K562 (cell line): ENCODE data around the gene MGAT5. TPM values are rescaled to one million over a fixed set of nuclear protein-coding genes. Genes with fewer than 3 reads are reported as not detected.

Experiments
- ATAC-seq: fragments of 200-7000 bp; cut with Tn5 transposase; 3 replicates; pipeline ENCODE4 v1.9.1; 2020; ENCODE audit warnings: moderate library complexity
- BruUV-seq: library from RNA; stranded (reverse); fragments of 400-500 nt; replicated peaks from 2 replicates; lab custom pipeline; 2021; lab: Mats Ljungman, UMichigan
- CTCF ChIA-PET: fragments of 300-600 bp; formaldehyde crosslinking; extraction: SDS; loops from one replicate; lab custom pipeline; 2021; ENCODE audit warnings: low intra/inter-chr PET ratio; lab: Yijun Ruan, JAX
- POLR2A ChIA-PET: fragments of 300-600, 350-650 bp; sonication (Branson Sonifier 250); formaldehyde crosslinking; extraction: SDS; loops from one replicate; lab custom pipeline; 2021; ENCODE audit warnings: antibody characterized with exemption, inconsistent platforms; lab: Yijun Ruan, JAX
- DNase-seq, 4 experiments: peaks; one replicate each; pipeline versions ENCODE4 v3.0.0 to v3.0.0-alpha.2; 2011 to 2018; ENCODE audit warnings: low spot score in 3 of 4, mixed read lengths in 3 of 4; ENCODE audit errors: extremely low read depth in 1 of 4
- FAIRE-seq: peaks from 2 replicates; lab custom pipeline; 2011; peaks lifted over from hg19 to GRCh38; lab: Jason Lieb, UNC
- H2AFZ ChIP-seq: 2 replicates; pipeline ENCODE4 v1.6.0; 2011; ENCODE audit warnings: low read depth, low read length, control low read depth, inconsistent platforms
- H3K27ac ChIP-seq: fragments of 200-600 bp; 3 replicates; pipeline ENCODE4 v1.8.0; 2011; ENCODE audit warnings: low read depth, mild to moderate bottlenecking, control low read depth, inconsistent platforms, low read length, moderate library complexity, mixed read lengths; ENCODE audit errors: extremely low read depth
- H3K27me3 ChIP-seq, 2 experiments: fragments of 300-600 bp in 1 of 2; 2 replicates in 1 of 2; 3 replicates in 1 of 2; pipeline versions ENCODE4 v1.6.0 to v1.8.0; 2011; ENCODE audit warnings: inconsistent platforms in 2 of 2, low read length in 2 of 2, mild to moderate bottlenecking in 1 of 2, mixed read lengths in 1 of 2, moderate library complexity in 1 of 2; ENCODE audit not compliant: control insufficient read depth in 2 of 2, insufficient read depth in 2 of 2
- H3K36me3 ChIP-seq: fragments of 300-600 bp; 3 replicates; pipeline ENCODE4 v1.8.0; 2011; ENCODE audit warnings: mild to moderate bottlenecking, low read length, inconsistent platforms; ENCODE audit not compliant: control insufficient read depth, insufficient read depth
- H3K4me1 ChIP-seq, 2 experiments: fragments of 200-600 bp in 1 of 2; replicated peaks in 1 of 2; 2 replicates in 1 of 2; 3 replicates in 1 of 2; pipeline versions ENCODE4 v1.5.1 to v1.8.0; 2011; ENCODE audit warnings: inconsistent platforms in 2 of 2, low read length in 2 of 2, mild to moderate bottlenecking in 1 of 2, mixed read lengths in 1 of 2, moderate library complexity in 1 of 2; ENCODE audit not compliant: control insufficient read depth in 2 of 2, insufficient read depth in 2 of 2
- H3K4me2 ChIP-seq: 2 replicates; pipeline ENCODE4 v1.6.1; 2011; ENCODE audit warnings: low read length, control low read depth, inconsistent platforms, mixed read lengths; ENCODE audit not compliant: insufficient read depth
- H3K4me3 ChIP-seq: fragments of 200-600 bp; sonication (generic), shearing (Covaris generic); 2 replicates; pipeline ENCODE4 v1.5.1; 2016; ENCODE audit warnings: control low read depth, inconsistent platforms
- H3K79me2 ChIP-seq: fragments of 200-600 bp; 3 replicates; pipeline ENCODE4 v1.8.0; 2011; ENCODE audit warnings: low read length, inconsistent platforms; ENCODE audit not compliant: control insufficient read depth, insufficient read depth
- H3K9ac ChIP-seq, 2 experiments: 2 replicates each; pipeline versions ENCODE4 v1.6.0 to v1.6.1; 2011; ENCODE audit warnings: low read depth in 2 of 2, low read length in 2 of 2, control low read depth in 1 of 2, inconsistent platforms in 1 of 2, mild to moderate bottlenecking in 1 of 2, mixed read lengths in 1 of 2; ENCODE audit not compliant: insufficient read depth in 1 of 2
- H3K9me1 ChIP-seq: one replicate; pipeline ENCODE4 v1.6.0; 2011; ENCODE audit warnings: inconsistent platforms, mild to moderate bottlenecking, low read length, moderate library complexity; ENCODE audit not compliant: control insufficient read depth, insufficient read depth
- H3K9me3 ChIP-seq: replicated peaks from 2 replicates; pipeline ENCODE4 v1.5.1; 2011; ENCODE audit warnings: low read depth, low read length, inconsistent platforms; ENCODE audit not compliant: control insufficient read depth, insufficient read depth
- H4K20me1 ChIP-seq: replicated peaks from 2 replicates; pipeline ENCODE4 v1.6.1; 2011; ENCODE audit warnings: low read length, inconsistent platforms, mixed read lengths; ENCODE audit not compliant: control insufficient read depth, insufficient read depth
- ASH1L ChIP-seq: fragments of 450-650 bp; IDR thresholded peaks from 2 replicates; pipeline ENCODE4 v1.6.1; 2018; ENCODE audit warnings: borderline replicate concordance, mild to moderate bottlenecking, low read depth; ENCODE audit not compliant: partially characterized antibody
- EP300 ChIP-seq: IDR thresholded peaks from 2 replicates; pipeline ENCODE4 v1.6.1; 2012; ENCODE audit warnings: low read length, improper control_type of control experiment
- FOXA1 ChIP-seq: fragments of 450-650 bp; IDR thresholded peaks from 2 replicates; pipeline ENCODE4 v1.6.1; 2016; ENCODE audit warnings: mild to moderate bottlenecking, borderline replicate concordance
- GTF2F1 ChIP-seq: IDR thresholded peaks from 2 replicates; pipeline ENCODE4 v1.6.1; 2011; ENCODE audit warnings: low read depth, low read length, improper control_type of control experiment
- KHSRP ChIP-seq: fragments of 450-650 bp; IDR thresholded peaks from 2 replicates; pipeline ENCODE4 v1.6.1; 2017
- NCOA4 ChIP-seq: fragments of 450-650 bp; IDR thresholded peaks from 2 replicates; pipeline ENCODE4 v1.6.1; 2018; ENCODE audit warnings: mild to moderate bottlenecking; ENCODE audit not compliant: partially characterized antibody
- NR4A1 ChIP-seq, 2 experiments: fragments of 250-450 bp in 1 of 2; fragments of 450-650 bp in 1 of 2; sonication (Bioruptor Pico) in 1 of 2; IDR thresholded peaks; 2 replicates each; pipeline versions ENCODE4 v1.4.0 to v1.6.1; 2016 to 2020; ENCODE audit warnings: mild to moderate bottlenecking in 2 of 2, missing compliant biosample characterization in 1 of 2, missing genetic modification characterization in 1 of 2, moderate library complexity in 1 of 2
- PHTF2 ChIP-seq: fragments of 250-450 bp; sonication (Bioruptor Pico); IDR thresholded peaks from 2 replicates; pipeline ENCODE4 v1.5.0; 2021; ENCODE audit warnings: mild to moderate bottlenecking
- ZNF124 ChIP-seq: sonication (generic); formaldehyde crosslinking; IDR thresholded peaks from 2 replicates; pipeline ENCODE4 v1.8.1; 2022; ENCODE audit warnings: missing genetic modification reagents
- WGBS: fragments of 100-300 bp; shearing (Covaris generic); methylation state at CpG from one replicate; pipeline ENCODE4 v1.1.6; 2016; ENCODE audit warnings: low coverage, mixed read lengths; ENCODE audit not compliant: insufficient coverage; ENCODE audit errors: missing lambda C conversion rate; 5-methylcytosine and 5-hydroxymethylcytosine counted together
- in situ Hi-C: fragments of 300-500 bp; cut with MboI; formaldehyde crosslinking; loops from 4 replicates; pipeline ENCODE4 v1.15.0; 2018; ENCODE audit warnings: inconsistent platforms, mixed read lengths
- intact Hi-C: fragments of 100-400 bp; cut with micrococcal nuclease; formaldehyde crosslinking; loops from 2 replicates; pipeline ENCODE4 v1.14.2; 2022
- polyA plus RNA-seq, 8 experiments: library from polyadenylated mRNA; depleted of rRNA in 4 of 8; stranded (reverse) in 5 of 8; unstranded in 3 of 8; fragments of >200 nt; fragmentation: Nextera tagmentation in 2 of 8; fragmentation: Illumina TruSeq in 1 of 8; extraction: Ambion mirVana in 2 of 8; extraction: Trizol in 1 of 8; gene quantifications; 2 replicates each; pipeline versions ENCODE4 v1.2.1 to v1.2.3, GENCODE V29; 2011 to 2014; ENCODE audit warnings: inconsistent platforms in 1 of 8, missing spikeins in 1 of 8
- total RNA-seq, 7 experiments: library from RNA; depleted of rRNA in 6 of 7; stranded (reverse); fragments of >200 nt in 6 of 7; fragmentation: Illumina TruSeq in 2 of 7; extraction: Trizol in 2 of 7; gene quantifications; 2 replicates each; pipeline versions ENCODE4 v1.2.1 to v1.2.3, GENCODE V29; 2011 to 2021; ENCODE audit warnings: low replicate concordance in 1 of 7
- TF ChIP-seq, protein P1 (sequence below): IDR thresholded peaks from 2 replicates; pipeline ENCODE4 v1.6.1; 2012; ENCODE audit warnings: low read depth, low read length, improper control_type of control experiment, borderline replicate concordance
- TF ChIP-seq, protein P2 (sequence below): fragments of 450-650 bp; conservative IDR thresholded peaks from 2 replicates; pipeline ENCODE4 v1.6.1; 2016; ENCODE audit warnings: missing genetic modification characterization, low read depth, mild to moderate bottlenecking, missing compliant biosample characterization, moderate library complexity
- TF ChIP-seq, protein P3 (sequence below), 2 experiments: fragments of 450-650 bp in 1 of 2; sonication (generic) in 1 of 2; formaldehyde crosslinking; conservative IDR thresholded peaks; 2 replicates each; pipeline versions ENCODE4 v1.4.0 to v1.8.1; 2020 to 2022; ENCODE audit warnings: mild to moderate bottlenecking in 1 of 2, missing genetic modification reagents in 1 of 2

Gene MGAT5
- total and polyA plus RNA-seq, 9 of the 15 experiments (the other 6 are each of a cell fraction or from before 2014, with no cell fraction given) = 1.6 to 18.6 (median 11.1) TPM

DNA sequence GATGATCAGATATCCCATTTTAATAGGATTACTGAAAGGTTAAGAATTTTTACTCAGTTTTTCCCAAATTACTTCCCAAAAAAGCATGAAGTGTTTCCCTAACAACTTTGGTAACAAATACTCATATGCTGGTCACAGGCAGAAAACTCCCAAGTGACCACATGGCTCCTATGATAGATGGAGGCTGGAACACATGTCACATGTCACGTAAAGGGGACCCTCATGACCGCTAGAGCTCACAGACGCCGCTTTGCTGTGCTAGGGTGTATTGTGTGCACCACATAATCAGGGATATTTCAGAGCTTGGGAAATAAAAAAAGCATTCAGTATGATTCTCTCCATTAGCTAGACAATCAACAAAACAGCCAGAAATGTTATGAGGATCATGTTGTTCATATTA is 236.7 kb downstream of the MGAT5 start:
- no peak overlapping the region for H3K9ac ChIP-seq
- H3K27ac ChIP-seq = no peak overlapping the region
- no peaks in the 10 kb centered on the region for H4K20me1 ChIP-seq
- TF ChIP-seq, protein P1, sequence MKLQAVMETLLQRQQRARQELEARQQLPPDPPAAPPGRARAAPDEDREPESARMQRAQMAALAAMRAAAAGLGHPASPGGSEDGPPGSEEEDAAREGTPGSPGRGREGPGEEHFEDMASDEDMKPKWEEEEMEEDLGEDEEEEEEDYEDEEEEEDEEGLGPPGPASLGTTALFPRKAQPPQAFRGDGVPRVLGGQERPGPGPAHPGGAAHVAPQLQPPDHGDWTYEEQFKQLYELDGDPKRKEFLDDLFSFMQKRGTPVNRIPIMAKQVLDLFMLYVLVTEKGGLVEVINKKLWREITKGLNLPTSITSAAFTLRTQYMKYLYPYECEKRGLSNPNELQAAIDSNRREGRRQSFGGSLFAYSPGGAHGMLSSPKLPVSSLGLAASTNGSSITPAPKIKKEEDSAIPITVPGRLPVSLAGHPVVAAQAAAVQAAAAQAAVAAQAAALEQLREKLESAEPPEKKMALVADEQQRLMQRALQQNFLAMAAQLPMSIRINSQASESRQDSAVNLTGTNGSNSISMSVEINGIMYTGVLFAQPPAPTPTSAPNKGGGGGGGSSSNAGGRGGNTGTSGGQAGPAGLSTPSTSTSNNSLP = no peak
- no peak for TF ChIP-seq KHSRP
- no peak for TF ChIP-seq NR4A1 (CRISPR knock-in tag; IDR thresholded peaks at IDR 0.05)
- no peak for TF ChIP-seq NR4A1 (tag; IDR thresholded peaks at IDR 0.05)
- TF ChIP-seq ASH1L = no peak
- TF ChIP-seq EP300 = no peak
- no peak for TF ChIP-seq NCOA4
- TF ChIP-seq ZNF124 = no peak
- TF ChIP-seq GTF2F1 = no peak
- TF ChIP-seq, protein P2, sequence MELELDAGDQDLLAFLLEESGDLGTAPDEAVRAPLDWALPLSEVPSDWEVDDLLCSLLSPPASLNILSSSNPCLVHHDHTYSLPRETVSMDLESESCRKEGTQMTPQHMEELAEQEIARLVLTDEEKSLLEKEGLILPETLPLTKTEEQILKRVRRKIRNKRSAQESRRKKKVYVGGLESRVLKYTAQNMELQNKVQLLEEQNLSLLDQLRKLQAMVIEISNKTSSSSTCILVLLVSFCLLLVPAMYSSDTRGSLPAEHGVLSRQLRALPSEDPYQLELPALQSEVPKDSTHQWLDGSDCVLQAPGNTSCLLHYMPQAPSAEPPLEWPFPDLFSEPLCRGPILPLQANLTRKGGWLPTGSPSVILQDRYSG (tag) = no peak
- TF ChIP-seq, protein P3, sequence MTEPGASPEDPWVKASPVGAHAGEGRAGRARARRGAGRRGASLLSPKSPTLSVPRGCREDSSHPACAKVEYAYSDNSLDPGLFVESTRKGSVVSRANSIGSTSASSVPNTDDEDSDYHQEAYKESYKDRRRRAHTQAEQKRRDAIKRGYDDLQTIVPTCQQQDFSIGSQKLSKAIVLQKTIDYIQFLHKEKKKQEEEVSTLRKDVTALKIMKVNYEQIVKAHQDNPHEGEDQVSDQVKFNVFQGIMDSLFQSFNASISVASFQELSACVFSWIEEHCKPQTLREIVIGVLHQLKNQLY (CRISPR knock-in tag; conservative IDR thresholded peaks at IDR 0.05) = no peak
- no peak for TF ChIP-seq FOXA1
- no peak for TF ChIP-seq PHTF2 (CRISPR knock-in tag)
- CTCF ChIA-PET = no interaction called here
- FAIRE-seq (no peak), DNase-seq (no peak), ATAC-seq (no peak)
- H3K4me3 ChIP-seq = no peak overlapping the region
- H3K36me3 ChIP-seq = no peaks in the 10 kb centered on the region
- H3K4me2 ChIP-seq = no peak overlapping the region
- no peaks in the 10 kb centered on the region for H3K9me1 ChIP-seq
- POLR2A ChIA-PET = interaction anchor here (0.6 to 0.7 kb wide), 2 partner anchors 15 to 1040 kb away, joined by 3 to 4 read pairs; partner anchors contain the start of genes R3HDM1 and ZRANB3
- in situ Hi-C loops = loop anchor here (10.0 kb wide), 1 partner anchor 986 kb away; no protein-coding TSS in a partner anchor
- no peaks in the 10 kb centered on the region for H3K4me1 ChIP-seq
- H3K27me3 ChIP-seq = peaks cover 20 to 36% of the 10 kb centered on the region in 2 experiments; a peak in 4 of 5 replicates
- intact Hi-C loops = no loop called here
- no TSS peak for BruUV-seq
- H3K79me2 ChIP-seq = no peaks in the 10 kb centered on the region
- H3K9me3 ChIP-seq = no peaks in the 10 kb centered on the region
- no peak overlapping the region for H2AFZ ChIP-seq
- 6% methylated on average over 4 of the region's 4 CpGs for WGBS
